Astrocyte (in vitro differentiated cells and primary cell): Measurements from ENCODE around the gene KIF5A. TPM values are rescaled to one million over a fixed set of nuclear protein-coding genes. Genes with fewer than 3 reads are reported as not detected.

Experiments
- DNase-seq: peaks from one replicate; pipeline ENCODE4 v3.0.0-alpha.2; 2010; ENCODE audit warnings: low read depth
- FAIRE-seq: peaks from 2 replicates; lab custom pipeline; 2011; peaks lifted over from hg19 to GRCh38; lab: Jason Lieb, UNC
- H2AFZ ChIP-seq: 2 replicates; pipeline ENCODE4 v1.6.0; 2012; ENCODE audit warnings: low read depth, low read length, inconsistent platforms
- H3K27ac ChIP-seq: 2 replicates; pipeline ENCODE4 v1.5.1; 2011; ENCODE audit warnings: low read depth, low read length, inconsistent platforms
- H3K27me3 ChIP-seq: 2 replicates; pipeline ENCODE4 v1.6.0; 2011; ENCODE audit warnings: low read length, inconsistent platforms; ENCODE audit not compliant: insufficient read depth
- H3K36me3 ChIP-seq: 2 replicates; pipeline ENCODE4 v1.5.1; 2011; ENCODE audit warnings: low read length, inconsistent platforms; ENCODE audit not compliant: insufficient read depth
- H3K4me1 ChIP-seq: 2 replicates; pipeline ENCODE4 v1.5.1; 2011; ENCODE audit warnings: low read length, inconsistent platforms; ENCODE audit not compliant: insufficient read depth
- H3K4me2 ChIP-seq: 2 replicates; pipeline ENCODE4 v1.6.0; 2012; ENCODE audit warnings: low read length, inconsistent platforms
- H3K4me3 ChIP-seq: 2 replicates; pipeline ENCODE4 v1.5.1; 2011; ENCODE audit warnings: low read depth, mild to moderate bottlenecking, low read length, inconsistent platforms; ENCODE audit not compliant: insufficient read depth
- H3K79me2 ChIP-seq: 2 replicates; pipeline ENCODE4 v1.6.0; 2012; ENCODE audit warnings: mild to moderate bottlenecking, low read length, inconsistent platforms; ENCODE audit not compliant: insufficient read depth
- H3K9ac ChIP-seq: 2 replicates; pipeline ENCODE4 v1.6.0; 2012; ENCODE audit warnings: mild to moderate bottlenecking, low read length, inconsistent platforms
- H3K9me3 ChIP-seq: 2 replicates; pipeline ENCODE4 v1.5.1; 2012; ENCODE audit warnings: low read depth, mild to moderate bottlenecking, low read length, inconsistent platforms; ENCODE audit not compliant: insufficient read depth
- H4K20me1 ChIP-seq: 2 replicates; pipeline ENCODE4 v1.6.0; 2012; ENCODE audit warnings: low read length, inconsistent platforms; ENCODE audit not compliant: insufficient read depth
- H3K27ac Mint-ChIP-seq: one replicate; pipeline ENCODE4 v1.8.0; 2021; ENCODE audit warnings: mild to moderate bottlenecking, mixed read lengths; ENCODE audit not compliant: unreplicated experiment
- H3K27me3 Mint-ChIP-seq: one replicate; pipeline ENCODE4 v1.8.0; 2021; ENCODE audit warnings: low read depth, mixed read lengths; ENCODE audit not compliant: unreplicated experiment
- H3K36me3 Mint-ChIP-seq: one replicate; pipeline ENCODE4 v1.8.0; 2021; ENCODE audit warnings: low read depth, mixed read lengths; ENCODE audit not compliant: unreplicated experiment
- H3K4me1 Mint-ChIP-seq: one replicate; pipeline ENCODE4 v1.8.0; 2021; ENCODE audit warnings: low read depth, mixed read lengths; ENCODE audit not compliant: unreplicated experiment
- H3K4me3 Mint-ChIP-seq: one replicate; pipeline ENCODE4 v1.8.0; 2021; ENCODE audit warnings: mild to moderate bottlenecking, moderate library complexity, mixed read lengths; ENCODE audit not compliant: unreplicated experiment
- H3K9me3 Mint-ChIP-seq: one replicate; pipeline ENCODE4 v1.8.0; 2021; ENCODE audit warnings: mild to moderate bottlenecking, mixed read lengths; ENCODE audit not compliant: unreplicated experiment
- EZH2 ChIP-seq: IDR thresholded peaks from 2 replicates; pipeline ENCODE4 v1.6.1; 2012; ENCODE audit warnings: mild to moderate bottlenecking, low read length, inconsistent platforms; ENCODE audit not compliant: insufficient read depth
- total RNA-seq: library from RNA; stranded (reverse); gene quantifications from 2 replicates; pipeline ENCODE4 v1.2.1, GENCODE V29; 2021
- TF ChIP-seq, protein P1 (sequence below): IDR thresholded peaks from 2 replicates; pipeline ENCODE4 v1.5.1; 2011; ENCODE audit warnings: low read depth, mild to moderate bottlenecking, inconsistent platforms, low read length, moderate library complexity; ENCODE audit not compliant: insufficient read depth

The KIF5A gene
- total RNA-seq, 1 donor from 2014 or later = 7.2 TPM

DNA sequence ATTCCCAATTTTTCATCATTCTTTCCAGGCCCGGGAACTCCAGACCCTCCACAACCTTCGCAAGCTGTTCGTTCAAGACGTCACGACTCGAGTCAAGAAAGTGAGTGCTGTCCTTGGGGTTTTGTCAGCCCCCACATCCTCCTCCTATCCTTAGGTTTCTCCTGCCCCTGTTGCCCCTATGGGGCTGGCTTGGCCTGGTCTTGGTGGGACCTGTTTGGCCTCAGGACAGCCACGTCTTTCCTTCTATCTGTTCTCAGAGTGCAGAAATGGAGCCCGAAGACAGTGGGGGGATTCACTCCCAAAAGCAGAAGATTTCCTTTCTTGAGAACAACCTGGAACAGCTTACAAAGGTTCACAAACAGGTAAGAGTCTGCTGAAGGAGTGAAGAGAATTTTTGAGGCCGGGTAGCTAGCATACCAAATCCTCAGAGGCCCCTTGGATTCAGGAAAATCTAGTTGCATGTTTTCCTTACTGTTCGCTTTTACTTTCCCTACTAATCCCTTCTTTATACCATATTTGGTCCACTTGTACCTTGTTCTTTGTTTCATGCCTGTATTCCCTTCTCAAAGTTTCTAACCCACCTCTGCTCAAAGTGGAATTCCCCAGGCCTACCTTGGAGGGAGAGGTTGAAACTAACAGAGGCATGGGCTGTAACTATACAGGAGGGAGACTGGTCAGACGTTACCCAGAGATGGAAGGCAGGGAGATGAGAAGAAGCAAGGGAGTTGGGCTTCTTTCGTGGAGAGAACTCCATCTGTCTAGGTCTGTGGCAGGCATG lies 28.3 kb downstream of the KIF5A start:
- no peaks in the 10 kb centered on the region for H3K27me3 ChIP-seq
- H3K27ac Mint-ChIP-seq = no peak overlapping the region
- no peak for TF ChIP-seq EZH2
- TF ChIP-seq, protein P1, sequence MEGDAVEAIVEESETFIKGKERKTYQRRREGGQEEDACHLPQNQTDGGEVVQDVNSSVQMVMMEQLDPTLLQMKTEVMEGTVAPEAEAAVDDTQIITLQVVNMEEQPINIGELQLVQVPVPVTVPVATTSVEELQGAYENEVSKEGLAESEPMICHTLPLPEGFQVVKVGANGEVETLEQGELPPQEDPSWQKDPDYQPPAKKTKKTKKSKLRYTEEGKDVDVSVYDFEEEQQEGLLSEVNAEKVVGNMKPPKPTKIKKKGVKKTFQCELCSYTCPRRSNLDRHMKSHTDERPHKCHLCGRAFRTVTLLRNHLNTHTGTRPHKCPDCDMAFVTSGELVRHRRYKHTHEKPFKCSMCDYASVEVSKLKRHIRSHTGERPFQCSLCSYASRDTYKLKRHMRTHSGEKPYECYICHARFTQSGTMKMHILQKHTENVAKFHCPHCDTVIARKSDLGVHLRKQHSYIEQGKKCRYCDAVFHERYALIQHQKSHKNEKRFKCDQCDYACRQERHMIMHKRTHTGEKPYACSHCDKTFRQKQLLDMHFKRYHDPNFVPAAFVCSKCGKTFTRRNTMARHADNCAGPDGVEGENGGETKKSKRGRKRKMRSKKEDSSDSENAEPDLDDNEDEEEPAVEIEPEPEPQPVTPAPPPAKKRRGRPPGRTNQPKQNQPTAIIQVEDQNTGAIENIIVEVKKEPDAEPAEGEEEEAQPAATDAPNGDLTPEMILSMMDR = no peak

DNA sequence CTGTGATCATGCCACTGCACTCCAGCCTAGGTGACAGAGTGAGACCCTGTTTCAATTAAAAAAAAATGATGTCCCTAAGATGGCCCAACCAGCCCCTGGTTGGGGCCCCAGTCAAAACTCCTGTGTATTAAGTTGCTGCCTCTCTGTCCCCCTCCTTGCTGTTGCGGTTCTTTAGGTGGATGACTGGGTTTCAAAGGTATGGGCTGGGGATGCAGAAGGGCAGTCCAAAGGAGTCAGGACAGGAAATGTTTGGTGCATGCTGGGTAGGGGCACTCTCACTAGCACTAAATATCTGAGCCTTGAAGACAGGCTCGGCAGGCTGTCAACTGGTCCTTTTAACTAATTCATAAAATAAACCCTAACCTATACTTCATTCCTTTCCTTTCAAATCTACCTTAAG lies 29.2 kb downstream of the KIF5A start:
- Histone ChIP-seq H4K20me1 (no peaks in the 10 kb centered on the region), H3K36me3 (no peaks in the 10 kb centered on the region)
- no peak overlapping the region for H3K27ac Mint-ChIP-seq

More for the DNA sequence above, 28.3 kb downstream of the KIF5A start:
- Histone ChIP-seq H3K79me2 (no peaks in the 10 kb centered on the region), H2AFZ (no peak overlapping the region), H3K4me2 (no peak overlapping the region), H3K4me1 (no peaks in the 10 kb centered on the region), H4K20me1 (no peaks in the 10 kb centered on the region), H3K9ac (no peak overlapping the region), H3K4me3 (no peak overlapping the region), H3K9me3 (no peaks in the 10 kb centered on the region), H3K36me3 (no peaks in the 10 kb centered on the region), H3K27ac (no peak overlapping the region)
- no peak overlapping the region for H3K4me3 Mint-ChIP-seq
- H3K9me3 Mint-ChIP-seq = peaks cover 11% of the 10 kb centered on the region
- peaks cover 44% of the 10 kb centered on the region for H3K36me3 Mint-ChIP-seq
- no peaks in the 10 kb centered on the region for H3K27me3 Mint-ChIP-seq
- DNase-seq = no peak
- no peak for FAIRE-seq
- H3K4me1 Mint-ChIP-seq = peaks cover 11% of the 10 kb centered on the region

More for the DNA sequence above, 29.2 kb downstream of the KIF5A start:
- H3K36me3 Mint-ChIP-seq = peaks cover 44% of the 10 kb centered on the region
- H3K4me1 Mint-ChIP-seq = peaks cover 11% of the 10 kb centered on the region
- Histone ChIP-seq H3K27ac (no peak overlapping the region), H3K4me1 (no peaks in the 10 kb centered on the region), H3K4me3 (no peak overlapping the region), H3K9ac (no peak overlapping the region), H2AFZ (no peak overlapping the region), H3K27me3 (no peaks in the 10 kb centered on the region), H3K4me2 (no peak overlapping the region), H3K9me3 (no peaks in the 10 kb centered on the region), H3K79me2 (no peaks in the 10 kb centered on the region)
- FAIRE-seq (no peak), DNase-seq (no peak)
- H3K4me3 Mint-ChIP-seq = no peak overlapping the region
- H3K9me3 Mint-ChIP-seq = peaks cover 11% of the 10 kb centered on the region
- TF ChIP-seq EZH2 = no peak
- TF ChIP-seq, protein P1 = no peak
- H3K27me3 Mint-ChIP-seq = peaks cover 2% of the 10 kb centered on the region
